Measurements from ENCODE around the gene MYO1E. TPM values are rescaled to one million over a fixed set of nuclear protein-coding genes. Genes with fewer than 3 reads are reported as not detected.
"Not testable (repeated sequence)": the region's sequence is repeated elsewhere in the genome, so short reads cannot be mapped to it uniquely, and the experiment has no call there.

Gene MYO1E
- total and polyA plus RNA-seq, 4 experiments from 2014 or later, result 2.1 to 4.6 TPM; not detected in 2

DNA sequence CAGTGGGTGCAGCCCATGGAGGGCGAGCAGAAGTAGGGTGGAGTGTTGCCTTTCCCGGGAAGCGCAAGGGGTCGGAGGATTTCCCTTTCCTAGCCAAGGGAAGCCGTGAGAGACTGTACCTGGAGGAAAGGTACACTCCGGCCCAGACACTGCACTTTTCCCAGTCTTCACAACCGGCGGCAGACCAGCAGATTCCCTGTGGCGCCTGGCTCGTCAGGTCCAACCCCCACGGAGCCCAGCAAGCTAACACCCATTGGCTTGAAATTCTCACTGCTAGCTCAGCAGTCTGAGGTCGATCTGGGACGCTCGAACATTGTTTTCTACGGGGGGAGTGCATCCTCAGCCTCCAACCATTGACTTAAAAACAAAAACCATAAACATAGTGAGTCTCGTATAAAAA is 241.2 kb downstream of the MYO1E start:
- H3K27ac ChIP-seq (ENCODE audit: low read depth, low read length), result no peak overlapping the region

DNA sequence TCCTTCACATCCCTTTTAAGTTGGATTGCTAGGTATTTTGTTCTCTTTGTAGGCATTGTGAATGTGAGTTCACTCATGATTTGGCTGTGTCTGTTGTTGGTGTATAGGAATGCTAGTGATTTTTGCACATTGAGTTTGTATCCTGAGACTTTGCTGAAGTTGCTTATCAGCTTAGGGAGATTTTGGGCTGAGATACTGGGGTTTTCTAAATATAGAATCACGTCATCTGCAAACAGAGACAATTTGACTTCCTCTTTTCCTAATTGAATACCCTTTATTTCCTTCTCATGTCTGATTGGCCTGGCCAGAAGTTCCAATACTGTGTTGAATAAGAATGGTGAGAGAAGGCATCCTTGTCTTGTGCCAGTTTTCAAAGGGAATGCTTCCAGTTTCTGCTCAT is 245.4 kb downstream of the MYO1E start:
- H3K9me3 ChIP-seq (ENCODE audit: control insufficient read depth in 1 of 2, low read length in 2 of 2); H3K4me1 ChIP-seq (ENCODE audit: insufficient read depth, low read length); H3K36me3 Mint-ChIP-seq; H3K4me3 Mint-ChIP-seq; H3K27ac ChIP-seq (ENCODE audit: low read depth, low read length); DNase-seq; H3K27me3 ChIP-seq (ENCODE audit: insufficient read depth, low read length); H3K27me3 Mint-ChIP-seq; POLR2A ChIA-PET (ENCODE audit: partially characterized antibody); intact Hi-C loops (cut with micrococcal nuclease); H3K4me1 Mint-ChIP-seq; H3K4me3 ChIP-seq (ENCODE audit: low read length in 2 of 2); H3K36me3 ChIP-seq (ENCODE audit: insufficient read depth, low read length); H3K27ac Mint-ChIP-seq: not testable (repeated sequence)
- H3K9me3 Mint-ChIP-seq, result peaks cover 0 to 14% (median 10%) of the 10 kb centered on the region in 8 donors
- CTCF ChIA-PET (ENCODE audit: partially characterized antibody), result interaction anchor here (1.5 kb wide), 1 partner anchor 149 kb away, joined by 3 read pairs; no protein-coding TSS in a partner anchor

More for the DNA sequence above, 241.2 kb downstream of the MYO1E start:
- H3K36me3 Mint-ChIP-seq, result peaks cover 0 to 6% of the 10 kb centered on the region in 2 donors
- no peak for DNase-seq
- peaks cover 0 to 2% (median 0%) of the 10 kb centered on the region in 4 donors for H3K4me1 Mint-ChIP-seq
- no peak overlapping the region for H3K4me3 Mint-ChIP-seq
- peak overlapping the region in 1 of 7 donors; percentile 50 for H3K27ac Mint-ChIP-seq
- Histone ChIP-seq H3K27me3 (ENCODE audit: insufficient read depth, low read length) (no peaks in the 10 kb centered on the region), H3K4me1 (ENCODE audit: insufficient read depth, low read length) (no peaks in the 10 kb centered on the region), H3K36me3 (ENCODE audit: insufficient read depth, low read length) (no peaks in the 10 kb centered on the region), H3K9me3 (ENCODE audit: control insufficient read depth in 1 of 2, low read length in 2 of 2) (no peaks in the 10 kb centered on the region), H3K4me3 (ENCODE audit: low read length in 2 of 2) (no peak overlapping the region)
- ChIA-PET POLR2A (ENCODE audit: partially characterized antibody) (no interaction called here), CTCF (ENCODE audit: partially characterized antibody) (no interaction called here)
- intact Hi-C loops (cut with micrococcal nuclease), result no loop called here
- H3K27me3 Mint-ChIP-seq, result no peaks in the 10 kb centered on the region
- H3K9me3 Mint-ChIP-seq, result peaks cover 0 to 14% (median 10%) of the 10 kb centered on the region in 8 donors

DNA sequence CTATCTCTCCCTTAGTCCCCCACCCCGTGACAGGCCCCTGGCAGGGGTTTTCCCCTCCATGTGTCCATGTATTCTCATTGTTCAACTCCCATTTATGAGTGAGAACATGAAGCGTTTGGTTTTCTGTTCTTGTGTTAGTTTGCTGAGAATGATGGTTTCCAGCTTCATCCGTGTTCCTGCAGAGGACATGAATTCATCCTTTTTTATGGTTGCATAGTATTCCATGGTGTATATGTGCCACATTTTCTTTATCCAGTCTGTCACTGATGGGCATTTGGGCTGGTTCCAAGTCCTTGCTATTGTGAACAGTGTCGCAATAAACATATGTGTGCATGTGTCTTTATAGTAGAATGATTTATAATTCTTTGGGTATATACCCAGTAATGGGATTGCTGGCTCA is 247.0 kb downstream of the MYO1E start:
- peaks cover 0 to 14% (median 10%) of the 10 kb centered on the region in 8 donors for H3K9me3 Mint-ChIP-seq
- H3K36me3 ChIP-seq (ENCODE audit: insufficient read depth, low read length); H3K9me3 ChIP-seq (ENCODE audit: control insufficient read depth in 1 of 2, low read length in 2 of 2); intact Hi-C loops (cut with micrococcal nuclease); H3K27me3 Mint-ChIP-seq; H3K27ac ChIP-seq (ENCODE audit: low read depth, low read length); CTCF ChIA-PET (ENCODE audit: partially characterized antibody); DNase-seq; H3K4me3 Mint-ChIP-seq; POLR2A ChIA-PET (ENCODE audit: partially characterized antibody); H3K27ac Mint-ChIP-seq; H3K27me3 ChIP-seq (ENCODE audit: insufficient read depth, low read length); H3K4me3 ChIP-seq (ENCODE audit: low read length in 2 of 2); H3K36me3 Mint-ChIP-seq; H3K4me1 ChIP-seq (ENCODE audit: insufficient read depth, low read length); H3K4me1 Mint-ChIP-seq: not testable (repeated sequence)

DNA sequence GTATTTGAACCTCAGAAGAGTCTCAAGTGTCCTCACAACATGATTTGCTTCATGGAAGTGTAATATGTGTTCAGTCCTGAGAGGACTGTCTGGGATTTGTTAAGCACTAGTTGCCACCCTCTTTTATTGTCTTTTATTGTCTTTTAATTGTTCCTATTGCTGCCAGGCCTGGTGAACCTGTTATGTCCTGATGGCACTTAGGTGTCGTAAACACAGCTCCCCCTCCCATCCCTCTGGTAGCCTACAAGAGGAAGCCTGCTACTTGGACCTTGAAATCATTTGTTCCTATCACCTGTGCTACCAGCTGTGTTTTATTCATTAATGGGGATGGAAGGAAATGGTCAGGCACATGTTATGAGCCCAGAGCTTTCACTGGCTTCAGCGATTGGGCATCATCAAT is 248.4 kb downstream of the MYO1E start:
- CTCF ChIA-PET (ENCODE audit: partially characterized antibody), result interaction anchor here (1.4 kb wide), 1 partner anchor 8 kb away, joined by 6 read pairs; no protein-coding TSS in a partner anchor
- H3K27me3 ChIP-seq (ENCODE audit: insufficient read depth, low read length), result no peaks in the 10 kb centered on the region
- no peaks in the 10 kb centered on the region for H3K36me3 ChIP-seq (ENCODE audit: insufficient read depth, low read length)
- POLR2A ChIA-PET (ENCODE audit: partially characterized antibody), result no interaction called here
- no peaks in the 10 kb centered on the region for H3K36me3 Mint-ChIP-seq
- H3K4me3 ChIP-seq (ENCODE audit: low read length in 2 of 2), result no peak overlapping the region
- peaks cover 0 to 4% (median under 1%) of the 10 kb centered on the region in 8 donors for H3K9me3 Mint-ChIP-seq
- H3K27ac ChIP-seq (ENCODE audit: low read depth, low read length), result no peak overlapping the region
- H3K4me3 Mint-ChIP-seq, result no peak overlapping the region
- H3K4me1 Mint-ChIP-seq, result peaks cover 0 to 2% (median under 1%) of the 10 kb centered on the region in 4 donors
- H3K27ac Mint-ChIP-seq, result no peak overlapping the region
- intact Hi-C loops (cut with micrococcal nuclease), result no loop called here
- H3K27me3 Mint-ChIP-seq, result no peaks in the 10 kb centered on the region
- H3K4me1 ChIP-seq (ENCODE audit: insufficient read depth, low read length), result no peaks in the 10 kb centered on the region
- no peak for DNase-seq
- H3K9me3 ChIP-seq (ENCODE audit: control insufficient read depth in 1 of 2, low read length in 2 of 2), result no peaks in the 10 kb centered on the region

DNA sequence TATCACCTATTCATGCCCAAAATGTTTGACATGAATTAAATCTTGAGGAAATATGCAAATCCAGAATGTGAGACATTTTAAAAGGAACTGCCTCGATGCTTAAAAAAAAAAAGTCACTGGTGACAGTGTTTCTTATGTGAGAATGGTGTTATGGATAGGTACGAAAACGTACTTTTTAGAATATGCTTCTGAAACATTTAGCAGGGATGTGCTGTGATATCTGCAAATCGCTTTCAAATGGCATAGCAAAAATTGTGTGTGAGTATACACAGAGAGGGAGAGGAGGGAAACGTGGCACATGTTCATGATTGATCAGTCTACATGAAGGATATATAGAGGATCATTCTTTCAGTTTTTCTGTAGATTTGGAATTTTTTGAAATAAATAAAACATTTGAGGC is 251.7 kb downstream of the MYO1E start:
- no peak overlapping the region for H3K4me3 Mint-ChIP-seq
- no peaks in the 10 kb centered on the region for H3K9me3 Mint-ChIP-seq
- DNase-seq, result no peak
- no peaks in the 10 kb centered on the region for H3K36me3 Mint-ChIP-seq
- H3K27me3 Mint-ChIP-seq, result no peaks in the 10 kb centered on the region
- H3K4me3 ChIP-seq (ENCODE audit: low read length in 2 of 2), result no peak overlapping the region
- H3K27ac Mint-ChIP-seq, result no peak overlapping the region
- intact Hi-C loops (cut with micrococcal nuclease), result no loop called here
- peaks cover 0 to 1% (median 0%) of the 10 kb centered on the region in 4 donors for H3K4me1 Mint-ChIP-seq
- ChIA-PET CTCF (ENCODE audit: partially characterized antibody) (no interaction called here), POLR2A (ENCODE audit: partially characterized antibody) (no interaction called here)
- H3K4me1 ChIP-seq (ENCODE audit: insufficient read depth, low read length), result no peaks in the 10 kb centered on the region
- no peak overlapping the region for H3K27ac ChIP-seq (ENCODE audit: low read depth, low read length)
- H3K27me3 ChIP-seq (ENCODE audit: insufficient read depth, low read length), result no peaks in the 10 kb centered on the region
- no peaks in the 10 kb centered on the region for H3K36me3 ChIP-seq (ENCODE audit: insufficient read depth, low read length)
- H3K9me3 ChIP-seq (ENCODE audit: control insufficient read depth in 1 of 2, low read length in 2 of 2), result no peaks in the 10 kb centered on the region

DNA sequence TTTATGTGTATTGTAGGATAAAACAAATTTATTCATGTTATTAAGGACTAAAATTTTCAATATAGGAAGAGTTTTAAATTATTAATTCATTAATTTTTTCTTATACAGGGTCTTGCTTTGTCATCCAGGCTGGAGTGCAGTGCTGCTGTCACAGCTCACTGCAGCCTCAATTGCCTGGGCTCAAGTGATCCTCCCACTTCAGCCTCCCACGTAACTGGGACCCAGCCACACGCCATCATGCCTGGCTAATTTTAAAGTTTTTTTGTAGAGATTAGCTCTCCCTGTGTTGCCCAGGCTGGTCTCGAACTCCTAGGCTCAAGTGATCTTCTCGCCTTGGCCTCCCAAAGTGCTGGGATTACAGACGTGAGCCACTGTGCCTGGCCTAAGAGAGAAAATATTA is 253.0 kb downstream of the MYO1E start:
- H3K9me3 Mint-ChIP-seq, result no peaks in the 10 kb centered on the region

DNA sequence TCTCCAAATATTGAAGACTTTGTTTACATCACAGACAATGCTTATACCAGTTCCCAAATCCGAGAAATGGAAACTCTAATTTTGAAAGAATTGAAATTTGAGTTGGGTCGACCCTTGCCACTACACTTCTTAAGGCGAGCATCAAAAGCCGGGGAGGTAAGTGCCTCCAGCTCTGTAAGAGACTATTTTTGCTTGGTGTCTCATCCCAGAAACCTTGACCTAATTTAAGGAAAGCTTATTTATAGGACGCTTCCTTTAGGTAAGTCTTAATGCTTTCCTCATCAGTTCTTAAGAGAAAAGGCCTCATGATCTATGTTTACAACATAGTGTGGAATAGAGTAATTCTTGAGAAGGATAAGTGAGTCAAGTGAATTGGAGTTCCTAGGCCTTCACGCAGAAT is 255.9 kb downstream of the MYO1E start:
- no peak overlapping the region for H3K4me3 Mint-ChIP-seq
- H3K27me3 Mint-ChIP-seq, result no peaks in the 10 kb centered on the region
- ChIA-PET POLR2A (ENCODE audit: partially characterized antibody) (no interaction called here), CTCF (ENCODE audit: partially characterized antibody) (interaction anchor here (1.5 to 2.5 kb wide), 2 partner anchors 21 to 65 kb away, joined by 3 to 7 read pairs; no protein-coding TSS in a partner anchor)
- H3K36me3 Mint-ChIP-seq, result no peaks in the 10 kb centered on the region
- Histone ChIP-seq H3K9me3 (ENCODE audit: control insufficient read depth in 1 of 2, low read length in 2 of 2) (no peaks in the 10 kb centered on the region), H3K27ac (ENCODE audit: low read depth, low read length) (no peak overlapping the region), H3K4me3 (ENCODE audit: low read length in 2 of 2) (no peak overlapping the region), H3K27me3 (ENCODE audit: insufficient read depth, low read length) (no peaks in the 10 kb centered on the region), H3K36me3 (ENCODE audit: insufficient read depth, low read length) (no peaks in the 10 kb centered on the region), H3K4me1 (ENCODE audit: insufficient read depth, low read length) (no peaks in the 10 kb centered on the region)
- H3K9me3 Mint-ChIP-seq, result no peaks in the 10 kb centered on the region
- no peak for DNase-seq
- H3K27ac Mint-ChIP-seq, result peak overlapping the region in 1 of 7 donors; percentile 52
- intact Hi-C loops (cut with micrococcal nuclease), result no loop called here
- H3K4me1 Mint-ChIP-seq, result peaks cover 0 to 1% (median 0%) of the 10 kb centered on the region in 4 donors

More for the DNA sequence above, 253.0 kb downstream of the MYO1E start:
- ChIA-PET POLR2A (ENCODE audit: partially characterized antibody) (no interaction called here), CTCF (ENCODE audit: partially characterized antibody) (no interaction called here)
- Histone ChIP-seq H3K36me3 (ENCODE audit: insufficient read depth, low read length) (no peaks in the 10 kb centered on the region), H3K9me3 (ENCODE audit: control insufficient read depth in 1 of 2, low read length in 2 of 2) (no peaks in the 10 kb centered on the region), H3K4me3 (ENCODE audit: low read length in 2 of 2) (no peak overlapping the region), H3K4me1 (ENCODE audit: insufficient read depth, low read length) (no peaks in the 10 kb centered on the region), H3K27ac (ENCODE audit: low read depth, low read length) (no peak overlapping the region), H3K27me3 (ENCODE audit: insufficient read depth, low read length) (no peaks in the 10 kb centered on the region)
- no peak overlapping the region for H3K4me3 Mint-ChIP-seq
- DNase-seq, result no peak
- intact Hi-C loops (cut with micrococcal nuclease), result no loop called here
- H3K27ac Mint-ChIP-seq, result no peak overlapping the region
- peaks cover 0 to 1% (median 0%) of the 10 kb centered on the region in 4 donors for H3K4me1 Mint-ChIP-seq
- H3K27me3 Mint-ChIP-seq, result no peaks in the 10 kb centered on the region
- no peaks in the 10 kb centered on the region for H3K36me3 Mint-ChIP-seq

DNA sequence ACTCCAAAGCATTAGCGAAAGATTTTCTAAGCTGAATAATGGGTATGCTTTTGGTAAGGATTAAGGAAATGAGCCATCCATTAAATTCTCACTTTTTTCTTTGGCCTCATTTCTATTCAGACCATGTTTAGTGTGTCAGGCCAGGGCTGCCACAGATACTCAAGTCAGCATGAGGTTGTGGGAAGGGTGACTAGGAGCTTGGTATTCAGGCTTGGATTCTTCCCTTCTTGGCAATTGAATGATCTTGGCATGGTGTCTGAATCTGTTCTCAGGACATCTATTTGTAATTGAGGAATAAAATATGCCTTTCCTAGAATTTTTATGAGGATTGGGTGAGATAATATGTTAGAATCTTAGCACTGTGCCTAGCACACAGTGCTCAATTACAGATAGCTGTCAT is 256.5 kb downstream of the MYO1E start:
- Histone ChIP-seq H3K9me3 (ENCODE audit: control insufficient read depth in 1 of 2, low read length in 2 of 2) (no peaks in the 10 kb centered on the region), H3K4me3 (ENCODE audit: low read length in 2 of 2) (no peak overlapping the region), H3K4me1 (ENCODE audit: insufficient read depth, low read length) (no peaks in the 10 kb centered on the region), H3K36me3 (ENCODE audit: insufficient read depth, low read length) (no peaks in the 10 kb centered on the region), H3K27ac (ENCODE audit: low read depth, low read length) (no peak overlapping the region), H3K27me3 (ENCODE audit: insufficient read depth, low read length) (no peaks in the 10 kb centered on the region)
- intact Hi-C loops (cut with micrococcal nuclease), result no loop called here
- ChIA-PET CTCF (ENCODE audit: partially characterized antibody) (interaction anchor here (1.5 to 2.5 kb wide), 2 partner anchors 22 to 64 kb away, joined by 3 to 7 read pairs; no protein-coding TSS in a partner anchor), POLR2A (ENCODE audit: partially characterized antibody) (no interaction called here)
- no peak for DNase-seq
- Mint-ChIP-seq H3K27me3 (no peaks in the 10 kb centered on the region), H3K9me3 (no peaks in the 10 kb centered on the region), H3K4me1 (peaks cover 0 to 1% (median 0%) of the 10 kb centered on the region in 4 donors), H3K4me3 (no peak overlapping the region), H3K36me3 (no peaks in the 10 kb centered on the region), H3K27ac (peak overlapping the region in 1 of 7 donors; percentile 52)

All from CD4-positive, alpha-beta memory T cell (primary cell).